ENCODE data around the gene TTC23.

TTC23 gene

DNA sequence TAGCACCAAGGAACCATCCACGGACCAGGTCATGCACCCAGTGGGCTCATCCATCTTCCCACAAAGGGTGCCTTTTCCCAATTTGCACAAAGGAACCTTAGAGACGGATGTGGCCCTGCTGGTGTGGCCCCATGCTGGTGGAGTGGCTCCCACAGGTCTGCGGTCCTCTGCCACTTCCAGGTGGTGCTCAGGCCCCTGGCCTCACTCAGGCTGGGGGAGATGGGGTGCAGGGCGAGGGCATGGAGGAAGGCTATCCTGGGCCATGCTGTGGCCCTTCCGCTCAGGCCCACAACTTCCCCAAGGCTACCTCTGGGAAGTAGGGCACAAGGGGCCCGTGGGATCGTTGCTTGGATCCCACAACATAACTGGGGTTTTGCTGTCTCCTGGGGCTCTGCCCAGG, 149.7 kb downstream of the TTC23 start:
- DNase-seq, result no peak

DNA sequence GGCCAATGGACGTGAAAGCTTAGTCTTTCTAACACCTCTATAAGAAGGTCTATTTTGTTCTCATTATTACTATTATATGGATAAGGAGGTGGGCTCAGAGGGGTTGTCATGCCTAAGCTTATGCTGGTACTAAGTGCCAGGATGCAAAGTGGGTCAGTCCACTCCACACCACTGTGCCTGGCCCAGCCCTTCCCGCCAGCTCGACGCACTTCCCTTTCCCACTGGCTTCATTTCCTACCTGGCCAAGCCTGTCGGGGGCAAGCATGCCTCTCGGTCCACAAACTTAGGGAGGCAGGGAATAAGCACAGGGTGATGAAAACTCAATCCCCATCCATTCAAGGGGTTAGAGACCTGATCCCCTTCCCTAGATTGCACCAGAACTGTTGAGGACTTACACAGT, 150.4 kb downstream of the TTC23 start:
- no peak for DNase-seq

DNA sequence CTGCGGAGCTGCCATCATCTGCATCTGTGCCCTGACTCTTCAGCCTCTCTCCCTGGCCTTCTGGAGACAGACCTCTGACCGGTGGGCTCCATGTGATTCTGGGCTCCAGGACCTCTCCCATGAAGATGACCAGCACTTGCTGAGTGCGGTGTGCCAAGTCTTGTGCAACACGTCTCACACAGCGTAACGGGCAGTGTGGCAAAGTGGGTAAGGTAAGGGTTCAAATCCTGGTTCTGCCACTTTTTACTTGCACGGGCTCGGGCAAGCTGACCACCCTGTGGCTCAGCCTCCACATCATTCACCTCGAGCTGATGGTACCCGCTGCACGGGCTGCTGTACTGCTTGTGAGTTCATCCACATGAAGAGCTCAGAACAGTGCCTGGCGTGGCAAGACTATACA, 151.0 kb downstream of the TTC23 start:
- DNase-seq, result no peak

DNA sequence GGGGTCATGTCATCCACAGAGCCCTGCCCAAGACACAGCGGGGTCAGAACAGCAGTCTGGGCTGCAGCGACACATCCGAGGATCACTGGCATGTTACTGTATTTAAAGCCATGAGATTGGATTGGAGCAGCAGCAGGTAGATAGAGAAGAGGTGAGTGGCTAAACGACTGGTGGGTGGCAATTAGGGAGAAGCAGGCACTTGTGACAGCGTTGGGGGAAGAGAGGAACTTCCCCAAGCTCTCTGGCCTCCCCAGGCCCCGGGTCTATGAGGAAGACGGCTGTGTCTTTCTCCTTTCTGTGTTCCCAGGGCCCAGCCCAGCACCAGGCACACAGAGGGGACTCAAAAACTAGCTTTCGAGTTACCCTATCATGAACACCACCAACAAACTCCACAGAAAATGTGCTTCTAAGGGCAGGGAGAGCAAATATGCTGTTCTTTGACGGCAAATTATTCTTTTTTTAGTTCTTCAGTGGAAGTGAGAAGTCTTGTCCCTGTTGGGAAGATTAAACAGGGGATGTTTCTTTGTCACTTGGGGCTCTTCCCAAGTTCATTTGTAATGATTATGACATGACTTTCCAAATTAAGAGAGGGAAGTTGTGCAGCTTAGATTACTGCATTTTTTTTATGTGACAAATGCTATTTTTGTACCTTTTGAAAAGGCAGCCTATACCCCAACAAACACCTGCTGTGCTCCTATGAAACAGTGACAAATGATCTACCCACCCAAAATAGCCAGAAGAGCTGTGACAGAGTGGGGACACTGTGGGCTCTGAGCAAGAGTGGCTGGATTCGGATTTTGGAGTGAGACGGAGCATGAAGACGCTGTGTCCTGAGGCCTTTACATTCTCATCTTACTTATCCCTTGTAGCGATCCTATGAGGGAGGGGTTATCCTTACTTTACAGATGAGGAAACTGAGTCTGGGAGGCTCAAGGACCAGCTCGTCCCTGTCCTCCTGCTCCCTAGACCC, 151.7 kb downstream of the TTC23 start:
- no peak for DNase-seq

DNA sequence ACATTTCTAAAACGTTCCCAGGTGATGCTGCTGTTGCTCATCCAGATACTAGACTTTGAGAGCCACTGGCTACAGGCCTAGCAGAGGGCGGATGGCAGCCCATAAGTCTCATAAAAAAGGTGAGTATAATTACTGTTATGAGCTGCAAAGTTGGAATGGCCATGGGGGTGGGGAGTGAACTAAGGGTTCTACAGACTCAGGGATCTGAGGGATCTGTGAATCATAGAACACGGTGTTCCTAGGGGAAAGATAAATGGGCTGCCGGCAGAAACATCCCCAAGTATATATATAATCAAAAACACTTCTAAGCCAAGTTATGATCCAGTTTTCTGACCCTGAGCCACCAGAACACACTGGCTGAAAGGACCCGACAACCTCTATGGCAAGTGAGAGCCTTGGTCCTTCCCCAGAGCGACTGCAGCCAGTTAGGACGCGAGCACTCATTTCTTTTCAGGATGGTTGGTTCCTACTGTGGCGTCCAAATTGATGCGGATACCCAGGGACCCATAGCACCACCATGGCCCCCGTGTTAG, 152.4 kb downstream of the TTC23 start:
- no peak for DNase-seq

DNA sequence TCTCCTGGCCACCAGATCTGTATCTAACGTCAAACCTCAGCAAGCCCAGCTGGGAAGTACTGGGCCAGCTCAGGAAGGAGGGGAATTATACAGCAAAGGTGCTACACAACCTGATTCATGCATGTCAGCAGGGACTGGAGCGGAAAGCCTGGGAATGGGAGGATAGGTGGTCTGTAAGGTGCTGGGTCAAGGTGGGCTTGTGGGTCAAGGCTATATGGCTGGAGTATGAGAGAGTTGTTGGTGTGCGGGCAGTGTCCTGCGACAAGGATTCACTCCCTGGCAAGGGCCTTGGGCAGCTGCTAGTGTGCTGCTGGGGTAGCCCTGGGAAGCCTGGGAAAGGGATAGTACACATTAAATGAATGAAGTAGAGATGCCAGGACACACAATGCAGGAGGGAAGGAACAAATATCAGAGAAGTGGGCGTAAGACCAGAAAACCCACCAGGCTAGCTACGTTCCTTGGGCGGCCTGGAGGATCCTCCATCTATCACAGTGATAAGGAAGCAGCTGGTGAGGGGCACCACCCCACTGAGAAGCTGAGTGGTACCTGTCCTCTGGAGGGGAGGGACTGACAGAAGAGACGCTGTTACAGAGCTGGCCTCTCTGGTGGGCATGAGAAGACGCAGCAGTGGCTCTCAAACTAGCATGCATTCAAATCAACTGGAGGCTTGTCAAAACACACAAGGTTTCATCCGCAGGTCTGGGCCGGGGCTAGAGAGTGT, 153.0 kb downstream of the TTC23 start:
- no peak for DNase-seq

DNA sequence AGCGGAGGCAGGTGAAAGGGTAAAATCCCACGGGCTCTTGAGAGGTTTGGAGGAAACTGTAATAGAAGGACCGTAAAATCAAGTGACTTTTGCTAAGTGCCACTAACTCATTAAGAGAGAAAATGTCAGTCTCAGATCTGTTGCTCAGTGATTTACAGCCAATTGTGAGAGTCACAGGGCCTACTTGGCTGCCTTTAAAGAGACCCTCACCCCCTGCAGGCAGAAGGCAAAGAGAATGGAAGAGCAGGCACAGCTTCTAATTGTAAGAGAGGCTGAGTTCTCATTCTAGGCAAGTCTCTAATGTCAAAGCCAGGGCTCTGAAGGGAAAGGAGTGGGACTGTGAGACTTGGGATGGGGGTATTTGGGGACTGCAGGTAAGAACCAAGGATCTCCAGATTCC, 153.8 kb downstream of the TTC23 start:
- no peak for DNase-seq

DNA sequence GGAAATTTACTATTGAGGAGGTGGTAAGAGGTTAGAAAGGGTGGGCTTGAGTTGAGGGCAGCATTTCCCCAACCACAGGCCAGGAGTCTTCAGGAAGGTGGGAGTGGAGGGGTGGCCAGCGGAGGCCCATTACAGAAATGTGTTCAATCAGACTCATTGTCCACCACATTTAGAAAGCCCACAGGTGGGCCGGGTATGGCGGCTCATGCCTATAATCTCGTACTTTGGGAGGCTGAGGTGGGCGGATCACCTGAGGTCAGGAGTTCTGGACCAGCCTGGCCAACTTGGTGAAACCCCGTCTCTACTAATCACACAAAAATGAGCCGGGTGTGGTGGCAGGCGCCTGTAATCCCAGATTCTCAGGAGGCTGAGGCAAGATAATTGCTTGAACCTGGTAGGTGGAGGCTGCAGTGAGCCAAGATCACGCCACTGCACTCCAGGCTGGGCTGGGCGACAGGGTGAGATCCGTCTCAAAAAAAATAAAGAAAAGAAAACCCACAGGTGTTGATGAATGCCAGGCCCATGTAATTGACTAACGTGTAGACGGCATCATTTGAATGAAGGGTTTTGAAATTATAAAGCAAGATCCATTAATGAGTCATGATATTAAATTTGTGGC, 156.7 kb downstream of the TTC23 start:
- DNase-seq, result no peak

DNA sequence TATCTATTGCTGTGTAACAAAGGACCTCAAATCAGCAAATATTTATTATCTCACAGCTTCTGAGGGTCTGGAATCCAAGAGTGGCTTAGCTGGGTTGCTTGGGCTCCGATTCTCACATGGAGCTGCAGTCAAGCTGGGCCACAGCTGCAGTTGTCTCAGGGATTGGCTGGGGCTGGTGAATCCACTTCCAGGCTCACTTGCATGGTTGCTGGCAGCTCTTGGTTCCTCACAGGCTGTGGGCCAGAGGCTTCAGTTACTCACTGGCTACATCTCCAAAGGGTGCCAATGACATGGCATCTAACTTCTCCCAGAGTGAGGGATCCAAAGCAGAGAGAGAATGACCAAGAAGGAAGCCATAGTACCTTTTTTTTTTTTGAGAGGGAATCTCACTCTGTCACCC, 158.4 kb downstream of the TTC23 start:
- DNase-seq, result no peak

DNA sequence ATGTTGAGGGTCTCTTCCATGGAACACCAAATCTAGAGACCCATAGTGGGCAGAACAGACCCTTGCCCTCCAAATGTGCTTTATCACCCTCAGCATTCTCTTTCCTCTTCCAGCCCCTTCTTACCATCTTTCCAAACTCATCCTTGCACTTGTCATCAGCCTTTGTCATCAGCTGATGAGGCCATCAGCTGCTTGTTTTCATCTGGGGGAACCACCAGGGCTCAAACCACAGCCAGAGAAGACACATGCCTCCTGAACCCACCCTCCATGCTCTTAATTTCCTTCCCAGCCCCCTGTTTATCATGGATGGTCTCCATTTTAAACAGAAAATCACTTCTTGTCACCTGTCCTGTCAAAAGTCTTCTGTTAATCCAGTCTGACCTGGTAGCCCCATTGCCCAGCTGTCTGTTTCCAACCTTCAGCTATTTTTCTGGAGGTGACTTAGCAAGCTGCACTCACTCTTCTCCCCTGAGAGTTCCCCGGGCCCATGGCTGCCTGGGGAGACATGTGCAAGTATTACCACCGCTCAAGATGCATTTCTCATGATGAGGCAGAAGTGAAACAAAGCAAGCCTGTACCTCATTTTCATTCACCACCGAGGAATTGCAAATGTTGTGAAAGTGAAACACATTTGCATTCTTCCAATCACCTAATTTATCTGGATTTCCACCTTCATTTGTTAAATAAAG, 159.2 kb downstream of the TTC23 start:
- DNase-seq, result no peak

DNA sequence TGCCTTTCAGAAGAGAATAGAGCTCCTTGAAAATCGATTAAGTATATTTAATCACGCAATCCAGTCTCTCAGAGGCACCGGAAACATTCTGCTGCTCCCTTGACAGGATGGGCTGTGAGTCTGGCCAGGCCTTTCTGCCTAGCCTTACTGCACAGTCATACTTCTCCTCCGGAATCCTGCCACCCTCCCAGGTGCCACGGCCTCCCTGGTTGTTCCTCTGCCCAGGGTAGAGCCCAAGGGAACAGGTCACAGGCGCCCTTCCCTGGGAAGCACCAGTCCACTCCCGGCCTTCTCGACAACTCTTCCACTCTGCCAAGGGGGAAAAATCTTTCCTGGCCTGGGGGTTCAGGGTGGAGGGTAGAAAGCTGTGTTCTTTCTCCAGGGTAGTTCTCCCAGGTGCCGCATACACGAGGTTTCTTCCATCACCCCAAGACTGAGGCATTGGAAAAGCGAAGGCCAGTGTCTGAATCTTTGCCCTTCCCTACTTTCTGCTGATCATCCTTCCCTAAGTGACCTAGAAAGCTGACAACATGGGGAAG, 161.9 kb downstream of the TTC23 start:
- no peak for DNase-seq

DNA sequence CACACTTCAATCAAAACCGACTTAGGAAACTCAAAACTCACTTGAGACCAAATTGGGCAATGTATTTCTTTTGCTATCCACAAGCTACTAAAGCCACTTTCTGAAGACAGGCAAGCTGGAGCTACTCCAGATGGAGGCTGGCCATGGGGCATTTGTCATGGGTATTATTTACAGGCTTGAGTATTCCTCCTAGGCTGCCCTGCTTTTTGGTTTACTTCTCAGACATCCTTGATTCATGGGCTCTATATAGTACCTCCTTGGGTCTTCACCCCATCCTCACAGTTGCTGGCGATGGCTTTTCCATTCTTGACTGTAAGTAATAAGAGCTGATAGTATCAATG, 163.1 kb downstream of the TTC23 start:
- no peak for DNase-seq
